ENCODE data around the gene ASMTL.
"Not testable (repeated sequence)": the region's sequence is repeated elsewhere in the genome, so short reads cannot be mapped to it uniquely, and the experiment has no call there.

The ASMTL gene

GRCh38 chrX:1427756-1428155, 25.0 kb downstream of the ASMTL start:
- no peak for DNase-seq

- not testable (repeated sequence) for DNase-seq
Measured at GRCh38 chrX:1426321-1426720, 26.4 kb downstream of the ASMTL start.

- no peak for DNase-seq
Measured at GRCh38 chrX:1425381-1425780, 27.3 kb downstream of the ASMTL start.

DNA sequence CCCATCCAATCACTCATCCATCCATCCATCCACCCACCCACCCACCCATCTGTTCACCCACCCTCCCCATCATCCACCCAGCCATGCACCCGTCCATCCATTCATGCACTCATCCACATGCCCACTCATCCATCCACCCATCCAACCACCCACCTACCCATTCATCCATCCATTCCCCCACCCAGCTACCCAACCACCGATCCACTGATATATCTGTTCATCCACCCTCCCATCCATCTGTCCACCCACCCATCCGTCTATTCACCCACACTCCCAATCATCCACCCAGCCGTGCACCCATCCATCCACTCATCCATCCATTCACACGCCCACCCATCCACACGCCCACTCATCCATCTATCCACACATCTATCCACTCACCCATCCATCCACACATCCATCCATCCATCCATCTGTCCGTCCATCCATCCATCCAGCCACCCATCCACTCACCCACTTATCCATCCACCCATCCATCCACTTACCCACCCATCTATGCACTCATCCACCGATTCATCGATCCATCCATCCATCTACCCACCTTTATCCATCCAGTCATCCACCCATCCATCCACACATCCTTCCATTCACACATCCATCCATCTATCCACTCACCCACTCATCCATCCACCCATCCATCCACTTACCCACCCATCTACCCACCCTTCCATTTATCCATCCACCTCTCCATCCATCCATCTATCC, 28.4 kb downstream of the ASMTL start:
- no peak for DNase-seq

GRCh38 chrX:1423215-1423614, 29.5 kb downstream of the ASMTL start:
- no peak for DNase-seq

DNA sequence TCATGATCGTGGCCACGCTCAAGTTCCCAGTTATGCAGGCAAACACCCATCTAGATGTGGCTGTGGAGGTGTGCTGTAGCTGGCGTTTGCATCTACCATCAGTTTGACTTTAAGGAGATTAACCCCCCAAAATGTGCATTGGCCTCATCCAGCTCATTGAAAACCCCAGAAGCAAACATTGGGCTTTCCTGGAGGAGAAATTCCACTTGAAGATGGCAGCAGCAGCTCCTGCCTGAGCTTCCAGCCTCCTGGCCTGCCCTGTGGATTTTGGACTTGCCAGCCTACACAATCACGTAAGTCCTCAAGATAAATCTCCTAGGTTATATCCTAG, 30.6 kb downstream of the ASMTL start:
- no peak for DNase-seq

GRCh38 chrX:1421433-1422134, 31.1 kb downstream of the ASMTL start:
- no peak for DNase-seq

- DNase-seq: no peak
Measured at GRCh38 chrX:1420371-1420770, 32.3 kb downstream of the ASMTL start.

DNA sequence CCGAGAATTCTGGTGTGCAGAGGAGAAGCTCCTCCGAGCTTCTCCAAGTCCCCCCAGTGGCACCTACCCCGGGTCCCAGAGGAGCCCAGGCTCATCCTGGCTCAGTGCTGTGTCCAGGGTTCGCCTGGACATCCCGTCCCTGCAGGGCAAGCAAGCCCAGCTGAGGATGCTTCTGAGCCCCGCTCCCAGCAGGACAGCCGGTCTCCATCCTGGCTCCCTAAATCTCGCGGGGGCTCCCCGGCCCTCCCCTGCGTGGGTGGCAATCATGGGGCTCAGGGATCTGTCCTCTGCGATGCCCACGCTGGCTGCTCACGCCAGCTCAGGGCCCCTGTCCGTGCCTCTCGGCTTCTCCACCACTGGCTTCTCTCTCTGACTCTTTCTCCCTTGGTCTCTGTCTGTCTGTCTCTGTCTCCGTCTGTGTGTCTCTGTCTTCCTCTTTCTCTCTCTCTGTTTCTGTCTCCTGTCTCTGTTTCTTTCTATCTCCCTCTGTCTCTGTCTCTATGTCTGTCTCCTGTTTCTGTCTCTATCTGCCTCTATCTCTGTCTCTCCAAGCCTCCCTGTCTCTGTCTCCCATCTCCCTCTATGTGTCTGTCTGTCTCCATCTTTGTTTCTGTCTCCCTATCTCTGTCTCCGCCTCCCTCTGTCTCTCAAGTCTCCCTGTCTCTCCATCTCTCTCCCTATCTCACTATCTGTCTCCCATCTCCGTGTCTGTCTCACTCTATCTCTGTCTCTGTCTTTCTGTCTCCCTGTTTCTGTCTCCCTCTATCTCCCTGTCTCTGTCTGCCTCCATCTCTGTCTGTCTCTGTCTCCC, 33.0 kb downstream of the ASMTL start:
- DNase-seq: no peak

DNA sequence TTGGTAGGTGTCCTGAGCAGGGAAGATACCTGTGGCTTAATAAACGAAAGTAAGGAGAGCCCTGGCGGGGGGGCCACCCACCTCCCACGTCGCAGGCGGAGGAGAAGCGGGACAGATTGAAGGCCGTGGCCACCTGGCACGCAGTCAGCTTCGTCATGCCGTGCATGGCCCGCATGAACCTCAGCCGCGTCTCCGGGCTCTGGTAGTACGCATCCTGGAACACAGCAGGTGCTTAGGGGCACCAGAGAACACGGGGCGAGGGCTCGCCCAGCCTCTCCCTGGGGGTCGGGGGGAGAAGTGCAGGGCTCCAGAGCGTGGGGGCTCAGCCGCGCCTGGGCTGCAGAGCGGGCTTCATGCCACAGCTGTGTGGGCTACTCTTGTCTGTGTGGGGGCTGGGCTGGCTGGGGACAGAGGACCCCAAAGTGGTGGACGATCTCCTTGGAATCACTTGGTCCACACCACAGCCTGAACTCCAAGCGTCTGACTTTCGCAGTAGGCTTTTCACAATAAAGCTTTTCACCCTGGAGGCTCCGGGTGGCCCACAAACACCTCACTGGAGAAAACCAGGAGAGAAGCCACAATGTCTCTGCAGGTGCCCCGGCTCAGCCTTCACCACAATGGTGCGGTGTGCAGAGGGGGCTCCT, 33.7 kb downstream of the ASMTL start:
- DNase-seq: no peak

GRCh38 chrX:1417921-1418771, 34.6 kb downstream of the ASMTL start:
- DNase-seq: no peak

GRCh38 chrX:1416965-1417760, 35.5 kb downstream of the ASMTL start:
- DNase-seq: no peak

- no peak for DNase-seq
Measured at GRCh38 chrX:1416327-1416784, 36.4 kb downstream of the ASMTL start.

DNA sequence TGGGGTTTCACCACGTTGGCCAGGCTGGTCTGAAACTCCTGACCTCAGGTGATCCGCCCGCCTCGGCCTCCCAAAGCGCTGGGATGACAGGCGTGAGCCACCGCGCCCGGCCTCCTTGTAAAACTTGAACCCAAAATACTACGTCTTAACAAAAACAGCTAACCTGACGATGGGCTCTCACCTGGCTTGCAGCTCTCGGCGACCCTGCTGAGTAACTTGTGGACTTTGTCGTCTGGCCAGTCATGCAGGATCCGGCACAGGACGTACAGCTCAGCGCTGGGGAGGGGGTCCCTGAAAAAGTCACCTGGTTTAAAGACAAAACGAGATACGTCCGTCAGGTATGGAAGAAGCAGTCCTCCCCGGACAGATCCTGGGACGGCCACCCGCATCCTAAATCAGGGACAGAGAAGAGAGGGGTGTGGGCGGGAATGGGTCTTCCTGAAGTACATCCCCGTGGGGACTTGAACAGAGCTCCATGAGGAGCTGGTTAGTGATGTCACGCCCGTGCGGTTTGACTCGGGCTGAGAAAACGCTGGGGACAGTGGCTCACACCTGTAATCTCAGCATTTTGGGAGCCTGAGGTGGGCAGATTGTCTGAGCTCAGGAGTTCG, 40.1 kb downstream of the ASMTL start:
- no peak for DNase-seq

GRCh38 chrX:1411326-1411725, 41.4 kb downstream of the ASMTL start:
- no peak for DNase-seq

DNA sequence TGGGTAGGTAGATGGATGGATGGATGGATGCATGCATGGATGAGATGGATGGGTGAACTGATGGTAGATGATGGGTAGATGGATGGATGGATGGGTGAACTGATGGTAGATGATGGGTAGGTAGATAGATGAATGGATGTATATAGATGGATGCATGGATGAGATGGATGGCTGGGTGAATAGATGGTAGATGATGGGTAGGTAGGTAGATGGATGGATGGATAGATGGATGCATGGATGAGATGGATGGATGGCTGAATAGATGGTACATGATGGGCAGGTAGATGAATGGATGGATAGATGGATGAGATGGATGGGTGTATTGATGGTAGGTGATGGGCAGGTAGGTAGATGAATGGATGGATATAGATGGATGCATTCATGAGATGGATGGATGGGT, 45.7 kb downstream of the ASMTL start:
- DNase-seq: no peak

DNA sequence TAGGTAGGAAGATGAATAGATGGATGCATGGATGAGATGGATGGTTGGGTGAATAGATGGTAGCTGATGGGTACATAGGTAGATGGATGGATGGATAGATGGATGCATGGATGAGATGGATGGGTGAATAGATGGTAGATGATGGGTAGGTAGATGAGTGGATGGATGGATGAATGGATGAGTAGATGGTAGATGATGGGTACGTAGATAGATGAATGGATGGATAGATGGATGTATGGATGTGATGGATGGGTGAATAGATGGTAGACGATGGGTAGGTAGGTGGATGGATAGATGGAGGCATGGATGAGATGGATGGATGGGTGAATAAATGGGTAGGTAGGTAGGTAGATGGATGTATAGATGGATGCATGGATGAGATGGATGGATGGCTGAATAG, 46.9 kb downstream of the ASMTL start:
- not testable (repeated sequence) for DNase-seq

GRCh38 chrX:1403867-1404266, 48.8 kb downstream of the ASMTL start:
- not testable (repeated sequence) for DNase-seq

DNA sequence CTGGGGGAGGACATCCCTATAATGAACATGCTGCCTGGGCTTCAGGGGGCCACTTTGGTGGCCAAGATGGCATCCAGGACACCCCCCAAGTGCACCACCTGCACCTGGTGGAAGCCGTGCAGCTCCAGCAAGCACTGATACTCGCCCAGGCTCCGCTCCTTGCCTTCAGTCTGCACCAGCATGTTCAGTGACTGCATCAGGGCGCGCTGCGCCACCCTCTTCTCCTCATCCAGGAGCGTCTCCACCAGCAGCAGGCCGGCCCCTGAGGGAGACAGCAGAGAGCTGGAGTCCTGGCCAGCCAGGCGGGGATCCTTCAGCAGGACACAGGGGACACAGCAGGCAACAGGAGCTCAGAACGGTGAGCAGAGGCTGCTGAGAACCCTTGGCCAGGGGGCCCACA, 49.5 kb downstream of the ASMTL start:
- DNase-seq: no peak

- DNase-seq: no peak
Measured at GRCh38 chrX:1401611-1402430, 50.9 kb downstream of the ASMTL start.
